ENCODE results near the gene IGSF21. TPM values are rescaled to one million over a fixed set of nuclear protein-coding genes. Genes with fewer than 3 reads are reported as not detected.

IGSF21 gene
- total RNA-seq (ENCODE audit: unreplicated experiment) = 4.4 TPM
- long read RNA-seq, partial matches to known transcripts = 0 of 5 reads
- long read RNA-seq, other reads (novel, unspliced or antisense) = 1 of 5 reads

DNA sequence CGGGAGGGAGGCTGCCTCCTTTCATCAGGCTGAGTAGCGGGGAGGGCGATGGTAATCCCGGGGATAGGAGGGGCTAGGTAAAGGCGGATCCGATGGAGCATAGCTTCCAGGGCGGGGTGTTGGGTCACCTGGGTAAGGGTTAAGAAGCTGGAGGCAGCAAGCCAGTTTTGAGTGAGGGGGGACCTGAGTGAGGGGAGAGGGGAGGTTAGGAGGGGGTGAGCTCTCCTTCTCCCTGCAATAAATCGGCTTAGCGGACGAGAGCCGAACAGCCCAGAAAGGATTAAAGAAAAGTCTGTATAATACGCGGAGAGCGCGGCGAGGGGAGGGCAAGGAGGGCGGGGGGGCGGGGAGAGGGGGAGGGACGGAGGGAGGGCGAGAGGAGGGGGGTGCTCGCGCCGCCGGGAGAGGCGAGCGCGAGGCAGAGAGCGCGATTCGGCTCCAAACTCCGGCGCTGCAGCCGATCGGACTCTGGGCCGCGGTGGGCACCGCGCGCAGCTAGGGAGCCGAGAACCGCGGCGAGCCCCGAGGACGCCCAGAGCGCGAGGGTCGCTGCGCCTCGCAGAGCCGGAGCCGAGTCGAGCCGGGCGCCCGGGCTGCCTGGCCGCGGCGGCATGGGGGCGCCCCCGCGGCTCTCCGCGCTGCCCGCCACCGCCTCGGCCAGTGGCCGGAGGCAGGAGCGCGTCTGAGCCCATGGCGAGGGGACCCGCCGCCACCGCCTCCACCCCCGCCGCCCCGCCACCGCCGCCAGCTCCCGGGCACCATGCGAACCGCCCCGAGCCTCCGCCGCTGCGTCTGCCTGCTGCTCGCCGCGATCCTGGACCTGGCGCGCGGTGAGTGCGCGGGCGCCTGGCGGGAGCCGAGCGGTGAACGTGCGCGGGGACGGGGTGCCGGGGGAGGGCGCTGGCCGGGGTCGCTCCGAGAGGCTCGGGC, at the start of gene IGSF21:
TSS of gene IGSF21 (plus strand) at position 430 of the 930 bp plus-strand sequence. CDS start at position 761, 331 bp downstream.
- peaks cover 21% of the 10 kb centered on the region for H3K27me3 Mint-ChIP-seq (ENCODE audit: unreplicated experiment)
- no peak within 1 kb of the TSS for H3K27ac Mint-ChIP-seq (ENCODE audit: unreplicated experiment)
- H3K4me3 Mint-ChIP-seq (ENCODE audit: unreplicated experiment) = peak within 1 kb of the TSS; percentile 85
- no peaks in the 10 kb centered on the region for H3K9me3 Mint-ChIP-seq (ENCODE audit: unreplicated experiment)
- peaks cover 24% of the 10 kb centered on the region for H3K4me1 Mint-ChIP-seq (ENCODE audit: unreplicated experiment)
- DNase-seq (ENCODE audit: low spot score) = peak; percentile 48
- no peaks in the 10 kb centered on the region for H3K36me3 Mint-ChIP-seq (ENCODE audit: low read depth, unreplicated experiment)
- TF ChIP-seq, protein P1, sequence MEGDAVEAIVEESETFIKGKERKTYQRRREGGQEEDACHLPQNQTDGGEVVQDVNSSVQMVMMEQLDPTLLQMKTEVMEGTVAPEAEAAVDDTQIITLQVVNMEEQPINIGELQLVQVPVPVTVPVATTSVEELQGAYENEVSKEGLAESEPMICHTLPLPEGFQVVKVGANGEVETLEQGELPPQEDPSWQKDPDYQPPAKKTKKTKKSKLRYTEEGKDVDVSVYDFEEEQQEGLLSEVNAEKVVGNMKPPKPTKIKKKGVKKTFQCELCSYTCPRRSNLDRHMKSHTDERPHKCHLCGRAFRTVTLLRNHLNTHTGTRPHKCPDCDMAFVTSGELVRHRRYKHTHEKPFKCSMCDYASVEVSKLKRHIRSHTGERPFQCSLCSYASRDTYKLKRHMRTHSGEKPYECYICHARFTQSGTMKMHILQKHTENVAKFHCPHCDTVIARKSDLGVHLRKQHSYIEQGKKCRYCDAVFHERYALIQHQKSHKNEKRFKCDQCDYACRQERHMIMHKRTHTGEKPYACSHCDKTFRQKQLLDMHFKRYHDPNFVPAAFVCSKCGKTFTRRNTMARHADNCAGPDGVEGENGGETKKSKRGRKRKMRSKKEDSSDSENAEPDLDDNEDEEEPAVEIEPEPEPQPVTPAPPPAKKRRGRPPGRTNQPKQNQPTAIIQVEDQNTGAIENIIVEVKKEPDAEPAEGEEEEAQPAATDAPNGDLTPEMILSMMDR (IDR thresholded peaks at IDR 0.05; ENCODE audit: unreplicated experiment) = no peak

DNA sequence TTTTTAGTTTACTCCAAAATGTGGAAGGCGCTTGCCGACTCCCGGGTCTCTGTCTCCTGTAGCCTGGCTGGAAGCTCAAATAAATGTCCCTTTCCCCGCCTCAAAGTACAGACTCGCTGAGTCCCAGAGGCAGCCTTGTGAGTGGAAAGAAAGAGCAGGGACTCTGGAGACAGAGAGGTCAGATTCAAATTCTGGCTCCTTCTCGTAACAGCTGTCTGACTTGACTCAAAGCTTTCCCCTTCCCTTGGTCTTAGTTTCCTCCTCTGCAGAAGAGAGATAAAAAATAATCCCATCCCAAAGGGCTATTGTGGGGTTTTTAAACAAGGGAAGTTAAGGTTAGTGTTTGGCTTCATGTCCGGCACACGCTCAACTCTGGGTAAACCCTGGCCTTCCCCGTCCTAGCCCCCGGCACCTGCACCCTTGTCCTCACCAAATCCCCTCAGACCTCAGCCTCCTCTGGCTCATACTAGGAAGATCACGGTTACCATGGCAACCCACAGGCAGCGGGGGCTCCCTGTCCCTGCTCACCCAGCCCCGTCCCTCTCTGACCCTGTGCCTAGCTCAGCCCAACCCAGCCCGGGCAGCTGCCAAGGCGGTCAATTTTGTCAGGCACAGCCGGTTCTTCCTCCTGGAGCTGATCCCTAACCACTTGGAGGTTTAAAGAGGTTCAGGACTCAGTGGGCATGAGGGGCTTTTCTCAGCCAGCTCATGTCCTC, 49.2 kb upstream of the IGSF21 start:
- Mint-ChIP-seq H3K4me1 (ENCODE audit: unreplicated experiment) (no peaks in the 10 kb centered on the region), H3K27me3 (ENCODE audit: unreplicated experiment) (peaks cover 2% of the 10 kb centered on the region), H3K9me3 (ENCODE audit: unreplicated experiment) (no peaks in the 10 kb centered on the region), H3K27ac (ENCODE audit: unreplicated experiment) (no peak overlapping the region), H3K4me3 (ENCODE audit: unreplicated experiment) (no peak overlapping the region), H3K36me3 (ENCODE audit: low read depth, unreplicated experiment) (no peaks in the 10 kb centered on the region)
- TF ChIP-seq, protein P1 (IDR thresholded peaks at IDR 0.05; ENCODE audit: unreplicated experiment) = no peak
- no peak for DNase-seq (ENCODE audit: low spot score)

DNA sequence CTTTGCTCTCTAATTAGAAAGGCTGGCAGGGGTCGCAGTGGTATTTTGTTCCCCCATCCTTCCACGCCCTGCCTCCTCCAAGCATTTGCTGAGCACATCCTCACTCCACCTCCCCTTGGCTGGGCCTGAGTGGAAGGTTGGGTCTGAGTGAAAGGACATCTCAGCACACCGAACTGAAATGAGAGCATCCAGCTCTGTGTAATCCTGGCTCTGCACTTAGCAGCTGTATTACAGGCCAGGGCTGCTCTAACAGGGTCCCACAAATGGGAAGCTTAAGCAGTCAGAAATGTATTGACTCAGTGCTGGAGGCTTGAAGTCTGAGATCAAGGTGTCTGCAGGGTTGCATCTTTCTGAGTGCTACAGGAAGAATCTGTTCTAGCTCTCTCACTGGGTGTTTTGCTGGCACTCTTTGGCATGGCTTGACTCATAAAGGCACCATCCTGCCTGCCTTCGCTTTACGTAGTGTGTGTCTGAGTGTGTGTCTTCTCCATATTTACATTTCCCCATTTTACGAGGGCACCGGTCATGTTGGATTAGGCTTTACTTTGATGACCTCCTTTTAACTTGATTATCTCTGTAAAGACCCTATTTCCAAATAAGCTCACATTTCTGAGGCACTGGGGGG, 48.5 kb upstream of the IGSF21 start:
- TF ChIP-seq, protein P1 (IDR thresholded peaks at IDR 0.05; ENCODE audit: unreplicated experiment) = no peak
- no peak overlapping the region for H3K27ac Mint-ChIP-seq (ENCODE audit: unreplicated experiment)
- no peaks in the 10 kb centered on the region for H3K4me1 Mint-ChIP-seq (ENCODE audit: unreplicated experiment)
- H3K36me3 Mint-ChIP-seq (ENCODE audit: low read depth, unreplicated experiment) = no peaks in the 10 kb centered on the region
- H3K9me3 Mint-ChIP-seq (ENCODE audit: unreplicated experiment) = no peaks in the 10 kb centered on the region
- H3K4me3 Mint-ChIP-seq (ENCODE audit: unreplicated experiment) = no peak overlapping the region
- DNase-seq (ENCODE audit: low spot score) = no peak
- H3K27me3 Mint-ChIP-seq (ENCODE audit: unreplicated experiment) = peaks cover 4% of the 10 kb centered on the region

DNA sequence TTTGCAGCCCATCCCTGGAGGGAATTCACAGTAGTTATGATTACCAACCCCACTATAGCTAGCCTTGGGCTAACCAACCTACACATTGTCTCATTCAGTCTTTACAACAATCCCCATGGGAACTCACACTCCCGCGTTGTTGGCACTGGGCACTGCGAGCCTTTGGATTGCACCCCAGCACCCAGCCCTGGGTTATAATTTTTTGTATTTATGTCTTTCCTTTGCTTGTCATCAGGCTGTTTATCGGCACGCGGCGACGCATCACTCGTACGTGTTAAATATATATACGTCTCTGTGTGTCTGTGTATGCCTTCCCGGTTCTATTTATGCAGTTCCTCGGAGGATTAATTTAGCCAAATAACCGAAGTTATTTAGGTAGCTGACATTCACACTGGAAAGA, 47.2 kb upstream of the IGSF21 start:
- H3K4me1 Mint-ChIP-seq (ENCODE audit: unreplicated experiment) = no peaks in the 10 kb centered on the region
- TF ChIP-seq, protein P1 (IDR thresholded peaks at IDR 0.05; ENCODE audit: unreplicated experiment) = no peak
- no peaks in the 10 kb centered on the region for H3K9me3 Mint-ChIP-seq (ENCODE audit: unreplicated experiment)
- DNase-seq (ENCODE audit: low spot score) = no peak
- peaks cover 4% of the 10 kb centered on the region for H3K27me3 Mint-ChIP-seq (ENCODE audit: unreplicated experiment)
- H3K27ac Mint-ChIP-seq (ENCODE audit: unreplicated experiment) = no peak overlapping the region
- H3K4me3 Mint-ChIP-seq (ENCODE audit: unreplicated experiment) = no peak overlapping the region
- H3K36me3 Mint-ChIP-seq (ENCODE audit: low read depth, unreplicated experiment) = no peaks in the 10 kb centered on the region
